GM18868 (cell line): ENCODE results near the gene UAP1L1.

ENCODE experiments used
- ATAC-seq: cut with Tn5 transposase; IDR thresholded peaks from one replicate; pipeline ENCODE4 v1.9.1; 2021; ENCODE audit warnings: mild to moderate bottlenecking, moderate library complexity; ENCODE audit not compliant: unreplicated experiment

The UAP1L1 gene

DNA sequence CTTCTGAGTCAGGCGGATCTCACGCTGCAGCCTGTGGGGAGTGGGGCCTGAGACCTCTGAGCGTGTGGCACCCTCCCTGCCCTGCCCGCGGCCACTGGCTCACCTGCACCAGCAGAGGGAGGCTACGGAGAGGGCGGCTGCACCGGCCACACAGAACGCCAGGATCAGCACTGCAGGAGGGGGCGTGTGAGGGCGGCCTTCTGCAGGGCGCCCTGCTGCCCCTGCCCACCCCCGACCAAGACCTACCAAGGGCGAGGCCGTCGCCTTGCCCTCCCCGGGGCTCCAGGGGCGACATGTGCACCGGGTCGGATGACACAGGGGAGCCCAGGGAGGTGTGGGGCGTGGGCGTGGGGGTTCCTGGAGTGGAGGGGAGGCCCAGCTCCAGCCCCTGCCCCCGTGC is 36.7 kb upstream of the UAP1L1 start:
- ATAC-seq: no peak

DNA sequence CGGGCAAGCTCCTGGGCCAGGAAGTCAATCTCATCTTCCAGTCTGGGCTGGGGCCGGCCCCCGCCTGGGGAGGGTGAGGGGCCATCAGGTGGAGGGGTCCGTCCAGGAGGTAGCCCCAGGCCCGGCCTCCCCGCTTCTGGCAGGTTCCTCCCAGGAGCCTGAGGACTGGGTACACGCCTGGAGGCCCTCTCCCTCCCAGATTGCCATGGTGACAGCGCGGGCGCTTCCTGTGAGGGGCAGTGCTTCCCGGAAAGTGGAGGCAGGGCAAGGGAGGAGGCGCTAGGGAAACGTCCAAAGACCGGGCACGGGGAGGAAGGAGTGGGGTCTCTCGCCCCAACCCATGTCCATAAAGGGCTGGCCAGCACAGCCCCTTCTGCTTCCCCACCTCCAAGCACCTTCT is 36.2 kb upstream of the UAP1L1 start:
- no peak for ATAC-seq

GRCh38 chr9:137042751-137043727 is 34.3 kb upstream of the UAP1L1 start:
- no peak for ATAC-seq

DNA sequence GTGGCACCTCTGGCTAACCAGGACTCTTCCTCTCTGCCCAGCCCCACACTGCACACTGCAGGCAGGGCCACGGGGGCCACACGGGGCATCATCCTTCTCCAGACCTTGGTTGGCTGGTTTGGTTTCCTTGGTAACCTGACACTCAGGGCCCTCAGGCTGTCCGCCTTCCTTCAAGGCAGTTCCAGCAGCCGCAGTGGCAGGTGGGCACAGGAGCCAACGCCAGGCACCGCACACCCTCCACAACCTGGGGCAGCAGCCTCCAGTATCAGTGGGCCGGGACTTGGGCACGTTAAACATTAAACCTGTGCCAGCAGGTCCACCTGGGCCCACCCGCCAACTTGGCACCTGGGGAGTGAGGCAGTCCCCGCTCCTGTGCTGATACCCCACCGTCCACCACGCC is 33.3 kb upstream of the UAP1L1 start:
- ATAC-seq: no peak

DNA sequence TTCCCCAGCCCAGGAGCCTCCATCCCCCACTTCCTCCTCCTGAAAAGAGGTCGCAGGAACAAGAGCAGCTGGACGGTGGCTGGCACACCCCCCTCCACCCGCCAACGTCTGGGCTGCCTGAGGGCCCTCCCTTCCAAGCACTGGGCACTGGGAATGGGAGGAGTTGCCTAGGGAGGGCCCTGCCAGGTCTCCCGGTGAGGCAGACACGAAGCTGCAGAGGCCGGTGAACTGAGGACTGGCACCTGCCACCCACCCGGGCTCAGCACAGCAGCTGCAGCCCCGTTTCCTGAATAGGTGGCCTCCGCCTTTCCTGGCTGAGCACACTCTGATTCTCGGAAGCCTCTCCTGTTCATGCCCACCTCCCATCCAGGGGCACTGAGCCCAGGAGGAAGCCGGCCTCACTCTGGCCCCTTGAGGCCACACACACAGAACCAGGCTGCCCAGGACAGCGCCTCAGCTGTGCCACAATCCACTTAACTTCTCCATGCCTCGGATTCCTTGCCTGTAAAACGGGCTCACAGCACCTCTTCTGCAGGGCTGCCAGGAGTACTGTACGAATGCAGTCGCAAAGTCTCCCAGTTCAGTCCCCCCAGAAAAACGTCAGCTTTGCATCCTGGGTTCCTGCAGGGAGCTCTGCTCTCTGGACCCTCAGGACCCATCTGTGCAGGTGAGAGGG is 32.7 kb upstream of the UAP1L1 start:
- no peak for ATAC-seq

GRCh38 chr9:137045294-137046087 is 31.8 kb upstream of the UAP1L1 start:
- ATAC-seq: no peak

DNA sequence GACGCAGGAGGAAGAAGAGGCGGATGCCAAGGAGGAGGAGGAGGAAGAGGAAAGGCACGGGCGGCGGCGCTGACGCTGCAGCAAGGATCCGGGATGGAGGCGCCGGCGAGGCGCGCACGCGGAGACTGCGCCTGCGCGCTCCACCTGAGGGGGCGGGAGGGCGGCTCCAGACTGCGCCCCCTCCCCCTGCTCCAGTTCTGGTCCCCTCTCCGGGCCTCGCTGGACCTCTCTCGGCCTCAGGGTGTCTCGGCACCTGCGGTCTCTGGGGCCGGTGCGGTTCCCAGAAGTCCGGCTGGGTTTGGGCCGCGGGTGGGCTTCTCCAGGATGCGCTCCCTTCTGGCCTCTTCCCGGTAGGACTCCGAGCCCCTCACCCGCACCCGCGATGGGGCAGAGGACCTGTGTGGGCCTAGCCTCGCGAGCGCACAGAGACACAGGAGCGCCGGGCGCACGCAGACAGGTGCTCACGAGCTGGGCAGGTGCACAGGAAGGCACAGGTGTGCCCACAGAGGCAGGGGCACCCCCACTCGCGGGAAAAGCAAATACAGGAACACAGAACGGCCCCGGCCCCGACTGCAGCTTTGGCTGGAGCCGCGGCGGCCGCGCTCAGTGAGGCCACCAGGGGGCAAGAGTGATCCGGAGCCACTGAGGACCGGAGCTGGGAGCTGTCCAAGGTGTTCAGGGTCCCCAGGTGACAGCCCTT is 31.1 kb upstream of the UAP1L1 start, which contains the start of gene NPDC1:
Gene NPDC1, minus strand, starts transcription at position 90 of the 700 bp plus-strand sequence. CDS start 188 bp downstream, outside the sequence.
- ATAC-seq: no peak

DNA sequence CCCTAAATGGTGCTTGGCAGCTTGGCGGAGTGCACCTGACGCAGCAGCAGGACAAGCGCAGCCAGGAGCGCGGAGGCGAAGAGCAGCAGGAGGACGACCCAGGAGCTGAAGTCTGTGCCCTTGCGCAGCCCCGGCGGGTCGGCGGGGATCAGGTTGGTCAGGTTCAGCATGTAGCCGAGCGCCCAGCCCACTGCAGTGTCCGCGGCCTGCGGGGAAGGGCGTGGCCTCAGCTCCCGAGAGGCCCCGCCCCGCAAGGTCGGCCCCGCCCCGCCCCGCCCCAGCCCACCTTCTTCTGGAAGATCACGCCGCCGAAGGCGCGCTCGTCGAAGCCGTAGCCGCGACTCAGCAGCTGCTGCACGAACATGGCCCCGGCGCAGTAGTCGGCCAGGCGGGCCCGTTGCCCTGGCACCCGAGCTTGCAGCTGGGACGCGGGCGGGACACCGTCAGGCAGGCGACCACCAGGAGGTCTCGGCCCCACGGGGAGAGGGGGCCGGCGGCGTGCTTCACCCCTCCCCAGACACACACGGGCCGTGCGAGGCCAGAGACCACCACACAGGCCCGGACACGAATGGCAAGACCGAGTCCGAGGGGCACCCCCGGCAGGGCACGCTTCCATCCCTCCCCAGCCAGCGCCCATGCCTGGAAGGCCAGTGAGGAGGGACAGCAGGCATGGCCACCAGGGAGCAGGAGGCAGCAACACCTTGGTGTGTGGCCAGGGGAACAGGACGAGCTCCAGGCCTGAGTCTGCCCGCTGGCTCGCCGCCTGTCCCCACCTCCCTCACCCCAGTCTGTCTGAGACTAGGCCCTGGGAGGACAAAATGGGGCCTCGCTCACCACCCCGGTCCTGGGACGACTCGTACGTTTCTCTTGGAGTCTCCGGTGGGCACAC is 28.4 kb upstream of the UAP1L1 start:
- no peak for ATAC-seq

GRCh38 chr9:137049544-137050449 is 27.5 kb upstream of the UAP1L1 start:
- no peak for ATAC-seq

GRCh38 chr9:137050570-137050969 is 26.7 kb upstream of the UAP1L1 start:
- ATAC-seq: no peak

GRCh38 chr9:137051145-137051724 is 26.1 kb upstream of the UAP1L1 start:
- ATAC-seq: no peak

GRCh38 chr9:137052293-137052692 is 25.0 kb upstream of the UAP1L1 start:
- no peak for ATAC-seq

GRCh38 chr9:137052998-137053943 is 24.0 kb upstream of the UAP1L1 start:
- ATAC-seq: no peak

- ATAC-seq: no peak
Observed at GRCh38 chr9:137053944-137054931, 23.1 kb upstream of the UAP1L1 start, which contains the start of gene ENTPD2. Gene ENTPD2 (minus strand): TSS chr9:137054061. CDS start chr9:137053997, 64 bp downstream.

DNA sequence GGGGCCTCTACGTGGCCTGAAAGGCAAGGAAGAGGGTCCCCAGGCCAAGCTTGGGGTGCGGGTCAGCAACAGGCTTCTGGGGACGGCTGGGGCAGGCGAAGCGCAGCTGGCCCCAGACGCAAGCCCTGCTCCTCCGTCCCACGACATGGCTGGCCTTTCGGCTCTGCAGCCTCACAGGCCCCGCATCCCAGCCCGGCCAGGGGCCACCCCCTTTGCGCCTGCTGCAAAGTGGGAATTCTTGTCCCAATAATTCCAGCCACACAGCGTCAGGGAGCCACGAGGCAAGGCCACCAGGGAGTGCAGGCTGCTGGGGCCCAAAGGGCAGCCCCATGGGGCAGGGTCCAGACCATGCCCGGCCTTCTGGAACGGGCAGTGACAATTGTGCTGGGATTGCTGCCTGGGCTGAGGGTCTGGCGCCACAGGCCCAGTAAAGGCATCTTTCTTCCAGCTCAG is 22.4 kb upstream of the UAP1L1 start:
- ATAC-seq: no peak
